ENCODE data around the gene GIMAP8.

GIMAP8 gene

GRCh38 chr7:150450491-150451001 is at the start of gene GIMAP8:
GIMAP8 (plus strand) TSS chr7:150450630; CDS start chr7:150466699, 16,069 bp downstream.
- no peak for DNase-seq (ENCODE audit: low read depth in 2 of 2)

GRCh38 chr7:150400788-150401423 is 49.5 kb upstream of the GIMAP8 start:
- no peak for DNase-seq (ENCODE audit: low read depth in 2 of 2)

GRCh38 chr7:150401424-150401790 is 49.0 kb upstream of the GIMAP8 start:
- DNase-seq (ENCODE audit: low read depth in 2 of 2): no peak

GRCh38 chr7:150401861-150402631 is 48.4 kb upstream of the GIMAP8 start:
- no peak for DNase-seq (ENCODE audit: low read depth in 2 of 2)

GRCh38 chr7:150402671-150403321 is 47.6 kb upstream of the GIMAP8 start:
- DNase-seq (ENCODE audit: low read depth in 2 of 2): no peak

GRCh38 chr7:150403376-150404171 is 46.9 kb upstream of the GIMAP8 start:
- DNase-seq (ENCODE audit: low read depth in 2 of 2): no peak

- no peak for DNase-seq (ENCODE audit: low read depth in 2 of 2)
Measured at GRCh38 chr7:150404172-150404804, 46.1 kb upstream of the GIMAP8 start.

- peak; percentile 26 to 41 for DNase-seq (ENCODE audit: low read depth in 2 of 2)
Measured at GRCh38 chr7:150404805-150405583, 45.4 kb upstream of the GIMAP8 start.

GRCh38 chr7:150405584-150406311 is 44.7 kb upstream of the GIMAP8 start:
- no peak for DNase-seq (ENCODE audit: low read depth in 2 of 2)

- DNase-seq (ENCODE audit: low read depth in 2 of 2): no peak
Measured at GRCh38 chr7:150406312-150406566, 44.2 kb upstream of the GIMAP8 start.

- no peak for DNase-seq (ENCODE audit: low read depth in 2 of 2)
Measured at GRCh38 chr7:150406567-150407421, 43.6 kb upstream of the GIMAP8 start.

GRCh38 chr7:150407588-150408392 is 42.6 kb upstream of the GIMAP8 start:
- no peak for DNase-seq (ENCODE audit: low read depth in 2 of 2)

GRCh38 chr7:150408393-150409299 is 41.8 kb upstream of the GIMAP8 start:
- DNase-seq (ENCODE audit: low read depth in 2 of 2): no peak

GRCh38 chr7:150409300-150410030 is 41.0 kb upstream of the GIMAP8 start:
- DNase-seq (ENCODE audit: low read depth in 2 of 2): no peak

- no peak for DNase-seq (ENCODE audit: low read depth in 2 of 2)
Measured at GRCh38 chr7:150410131-150410530, 40.3 kb upstream of the GIMAP8 start.

GRCh38 chr7:150410680-150411346 is 39.6 kb upstream of the GIMAP8 start:
- DNase-seq (ENCODE audit: low read depth in 2 of 2): no peak
